UCSD-AML1 (cell line): ENCODE measurements around the gene GOLT1B.
"Not testable (repeated sequence)": the region's sequence is repeated elsewhere in the genome, so short reads cannot be mapped to it uniquely, and the experiment has no call there.

ENCODE experiments used
- DNase-seq: peaks from one replicate; lab custom pipeline; 2025; ENCODE audit not compliant: unreplicated experiment; lab: John Stamatoyannopoulos, UW

Gene GOLT1B, protein sequence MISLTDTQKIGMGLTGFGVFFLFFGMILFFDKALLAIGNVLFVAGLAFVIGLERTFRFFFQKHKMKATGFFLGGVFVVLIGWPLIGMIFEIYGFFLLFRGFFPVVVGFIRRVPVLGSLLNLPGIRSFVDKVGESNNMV

DNA sequence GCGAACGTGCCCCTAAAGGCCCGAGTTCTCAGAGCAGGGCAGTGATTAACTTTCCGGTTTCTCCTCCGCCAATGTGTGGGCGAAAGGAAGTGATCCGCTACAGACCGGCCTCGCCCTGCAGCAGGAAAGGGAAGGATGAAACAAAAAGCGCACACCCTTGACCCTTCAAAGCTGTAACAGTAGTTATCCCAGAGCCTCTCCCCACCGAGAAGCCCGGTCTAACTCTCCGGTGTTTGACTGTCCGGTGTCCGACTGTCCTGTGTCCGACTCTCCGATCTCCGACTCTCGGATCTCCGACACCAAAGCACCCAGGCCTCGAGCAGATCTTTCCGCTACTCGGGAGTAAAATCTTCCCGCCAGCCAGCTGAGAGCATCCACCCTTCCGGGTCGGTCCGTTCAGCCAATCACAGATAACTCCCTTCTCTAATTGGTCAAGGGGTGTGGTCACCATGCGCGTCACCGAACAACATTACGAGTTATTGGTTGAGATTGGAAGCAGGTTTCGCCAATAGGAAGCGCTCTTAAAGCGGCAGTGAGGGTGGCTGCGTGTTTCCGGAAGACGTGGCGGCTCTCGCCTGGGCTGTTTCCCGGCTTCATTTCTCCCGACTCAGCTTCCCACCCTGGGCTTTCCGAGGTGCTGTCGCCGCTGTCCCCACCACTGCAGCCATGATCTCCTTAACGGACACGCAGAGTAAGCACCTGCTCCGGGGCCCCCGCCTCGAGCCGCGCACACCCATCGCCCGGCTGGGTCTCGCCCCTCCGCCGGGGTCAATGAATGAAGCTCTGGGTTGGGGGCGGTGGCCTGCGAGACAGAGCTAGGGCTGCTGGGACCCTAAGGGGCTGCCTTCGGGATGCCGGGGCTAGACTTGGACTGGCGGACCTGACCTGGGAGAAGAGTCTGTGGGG lies at the start of gene GOLT1B, which contains the start of gene RECQL:
Gene GOLT1B, plus strand, starts transcription at position 532 of the 906 bp plus-strand sequence. Its CDS starts 135 bp downstream, at position 667.
Gene RECQL, minus strand, starts transcription at position 378 of the 906 bp plus-strand sequence. CDS start 2,065 bp downstream, outside the sequence.
- DNase-seq = peak; percentile 88

DNA sequence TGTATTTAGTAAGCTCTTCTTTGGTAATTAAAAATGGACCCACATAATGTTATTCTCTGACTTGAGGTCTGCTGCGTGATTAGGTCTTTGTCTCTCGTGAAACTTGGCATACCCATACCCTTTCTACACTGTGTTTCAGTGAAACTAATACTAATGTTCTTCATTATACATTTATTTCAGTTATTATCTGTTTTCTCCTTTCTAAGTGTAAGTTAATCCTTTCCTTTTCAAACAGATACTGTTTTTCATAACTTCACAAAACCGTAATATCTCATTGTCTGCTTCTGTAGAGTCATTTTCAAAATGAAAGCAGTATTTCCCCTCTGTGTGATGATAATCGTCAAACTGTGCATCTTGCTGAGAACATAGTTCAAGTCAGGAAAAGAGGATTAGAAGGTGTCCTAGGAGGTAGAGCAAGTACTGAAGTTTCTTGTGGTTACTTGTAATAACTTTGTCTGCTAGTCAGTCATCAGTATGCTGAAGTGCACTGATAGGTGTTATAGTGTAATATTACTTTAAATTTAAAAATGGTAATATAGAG lies 48.2 kb upstream of the GOLT1B start:
- DNase-seq = no peak

DNA sequence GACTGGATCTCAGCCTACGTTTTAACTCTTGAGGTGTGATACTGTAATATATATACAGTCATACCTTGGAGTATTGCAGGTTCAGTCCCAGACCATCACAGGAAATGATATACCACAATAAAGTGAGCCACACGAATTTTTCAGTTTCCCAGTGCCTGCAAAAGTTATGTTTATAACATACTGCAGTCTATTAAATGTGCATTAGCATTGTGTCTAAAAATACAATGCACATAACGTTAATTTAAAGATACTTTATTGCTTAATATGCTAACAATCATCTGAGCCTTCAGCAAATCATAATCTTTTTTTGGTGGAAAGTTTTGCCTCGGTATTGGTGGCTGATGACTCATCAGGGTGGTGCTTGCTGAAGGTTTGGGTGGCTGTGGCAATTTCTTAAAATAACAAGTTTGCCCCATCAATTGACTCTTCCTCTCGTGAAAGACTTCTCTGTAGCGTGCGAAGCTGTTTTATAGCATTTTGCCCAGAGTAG lies 45.3 kb upstream of the GOLT1B start:
- no peak for DNase-seq

DNA sequence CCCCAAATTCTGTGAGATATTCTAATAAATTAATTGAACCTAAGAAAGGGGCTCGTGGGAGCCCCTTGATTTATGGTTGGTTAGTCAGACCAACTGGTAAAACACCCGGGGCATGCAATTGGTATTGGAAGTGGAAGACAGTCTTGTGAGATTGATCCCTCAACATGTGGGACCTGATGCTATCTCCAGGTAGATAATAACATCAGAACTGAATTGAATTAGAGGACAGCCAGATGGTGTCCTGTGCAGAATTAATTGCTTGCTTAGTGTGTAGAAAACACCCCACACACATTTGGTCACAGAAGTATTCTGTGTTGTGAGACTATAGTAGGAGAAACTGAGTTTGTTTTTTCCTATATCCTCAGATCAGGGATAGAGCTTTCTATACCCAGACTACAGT lies 42.1 kb upstream of the GOLT1B start:
- no peak for DNase-seq

DNA sequence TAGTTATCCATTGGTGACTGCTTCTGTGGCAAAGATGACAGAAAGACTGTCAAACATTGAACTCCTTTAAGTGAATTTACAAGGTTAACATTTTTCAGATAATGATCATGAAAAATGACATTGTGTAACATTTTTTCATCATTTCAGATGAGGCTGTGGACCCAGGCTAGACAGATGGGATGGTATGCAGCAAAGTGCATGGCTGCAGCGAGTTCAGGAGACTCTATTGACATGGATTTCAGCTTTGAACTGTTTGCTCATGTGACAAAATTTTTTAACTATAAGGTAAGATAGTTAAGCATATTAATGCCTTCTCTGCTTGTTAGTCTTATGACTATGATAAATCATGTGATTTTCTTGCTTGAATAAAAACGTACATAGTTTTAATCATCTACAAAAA lies 34.3 kb upstream of the GOLT1B start:
- not testable (repeated sequence) for DNase-seq

DNA sequence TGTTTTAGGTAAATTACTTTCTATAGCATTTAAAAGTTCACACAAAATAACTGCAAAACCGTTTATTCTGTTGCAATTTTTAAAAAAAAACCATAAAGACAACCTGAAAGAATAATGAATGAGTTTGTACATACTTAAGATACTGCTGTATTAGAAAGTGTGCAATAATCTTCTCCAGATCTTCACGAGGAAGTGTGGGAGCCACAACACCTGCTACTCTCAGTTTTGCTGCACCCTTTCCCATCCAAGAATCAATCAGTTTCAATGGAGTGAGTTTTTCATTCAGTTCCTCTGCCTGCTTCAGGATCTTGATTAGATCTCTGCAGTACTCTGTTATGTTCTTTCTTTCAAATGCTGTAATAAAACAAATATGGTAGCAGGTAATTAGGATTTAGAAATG lies 30.3 kb upstream of the GOLT1B start:
- DNase-seq = no peak

DNA sequence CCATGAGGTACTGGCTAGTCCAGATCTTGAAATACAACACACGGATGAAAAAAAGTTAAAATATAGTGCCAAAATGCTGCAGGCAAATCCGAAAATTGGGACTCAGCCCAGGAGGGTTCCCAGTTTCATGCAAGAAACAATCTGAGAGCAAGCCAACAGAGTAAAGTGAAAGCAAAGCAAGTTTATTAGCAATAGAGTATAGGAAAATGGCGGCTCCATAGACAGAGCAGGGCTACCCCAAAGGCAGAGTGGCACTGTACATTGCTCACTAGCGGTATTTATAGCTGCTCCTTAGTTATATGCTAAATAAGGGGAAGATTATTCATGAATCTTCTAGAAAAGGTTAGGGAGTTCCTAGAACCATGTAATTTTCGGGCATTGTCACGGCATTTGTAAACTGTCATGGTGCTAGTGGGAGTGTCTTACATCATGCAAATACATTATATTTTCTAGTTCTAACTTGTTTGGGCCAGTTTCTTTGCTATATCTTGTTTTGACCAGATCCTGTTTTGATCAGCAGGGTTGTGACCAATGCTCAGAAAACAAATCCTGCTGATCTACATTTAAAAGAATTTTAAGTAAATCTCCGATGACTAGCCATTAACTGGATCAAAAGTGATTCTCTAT lies 29.3 kb upstream of the GOLT1B start:
- no peak for DNase-seq

DNA sequence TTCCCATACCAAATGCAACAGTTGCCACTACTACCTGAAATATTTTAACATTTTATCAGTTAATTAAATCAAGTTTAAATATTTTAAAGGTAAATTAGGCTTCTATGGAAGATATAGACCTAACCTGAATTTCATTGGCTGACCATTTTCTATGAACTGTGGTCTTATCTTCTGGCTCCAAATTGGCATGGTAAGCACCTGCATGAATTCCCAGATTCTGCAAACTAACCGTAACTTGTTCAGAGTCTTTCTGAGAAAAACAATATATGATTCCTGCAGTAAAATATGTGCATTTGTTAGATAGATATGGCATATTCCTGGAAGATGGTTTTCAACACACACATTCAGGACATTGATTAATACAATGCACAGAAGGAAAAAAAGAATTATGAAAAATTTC lies 26.0 kb upstream of the GOLT1B start:
- DNase-seq = no peak

DNA sequence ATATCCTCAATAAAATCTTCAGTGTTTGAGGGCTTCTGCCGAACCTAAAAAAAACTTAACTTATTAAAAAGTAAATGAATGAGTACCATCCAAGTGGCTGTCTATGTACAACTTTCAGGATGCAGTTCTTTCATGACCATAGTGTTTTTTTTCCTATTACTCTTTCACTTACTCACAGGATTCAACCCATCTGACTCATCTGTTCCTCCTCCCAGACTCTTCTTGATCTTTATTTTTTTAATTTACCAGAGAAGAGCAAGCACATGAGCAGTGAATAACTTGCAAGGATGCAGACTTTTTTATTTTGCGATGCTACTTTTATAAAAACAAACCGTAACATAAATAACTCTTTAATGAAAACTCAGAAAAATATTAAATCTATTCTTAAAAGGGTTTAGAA lies 24.6 kb upstream of the GOLT1B start:
- no peak for DNase-seq

DNA sequence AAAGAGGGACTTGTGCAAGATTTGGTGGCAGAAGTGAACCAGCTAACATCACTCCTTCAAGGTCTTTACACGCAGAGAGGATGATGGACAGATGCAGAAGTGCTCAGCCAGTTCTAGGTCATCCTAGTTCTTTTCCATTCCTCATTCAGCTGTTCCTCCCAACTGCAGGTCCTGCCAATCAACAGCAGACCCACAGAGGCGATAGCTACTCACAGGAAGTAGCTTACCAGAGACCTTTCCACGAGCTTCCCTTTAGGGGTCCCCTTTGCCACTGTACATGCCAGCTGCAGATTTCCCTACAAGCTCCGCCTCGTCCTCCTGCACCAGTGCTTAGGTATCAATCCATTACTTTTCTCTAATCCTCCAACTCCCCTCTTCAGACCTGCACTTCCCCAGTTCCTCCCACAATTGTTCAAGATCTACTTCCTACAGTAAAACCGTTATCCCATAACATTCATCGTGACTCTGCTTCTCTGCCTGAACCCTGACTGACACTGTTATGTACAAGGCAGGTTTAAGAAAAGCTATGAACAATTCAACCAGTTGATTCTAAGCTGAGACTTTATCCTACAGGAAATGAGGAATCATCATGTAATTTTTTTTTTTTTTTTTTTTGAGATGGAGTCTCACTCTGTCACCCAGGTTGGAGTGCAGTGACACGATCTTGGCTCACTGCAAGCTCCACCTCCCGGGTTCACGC lies 22.7 kb upstream of the GOLT1B start:
- peak; percentile 73 for DNase-seq

DNA sequence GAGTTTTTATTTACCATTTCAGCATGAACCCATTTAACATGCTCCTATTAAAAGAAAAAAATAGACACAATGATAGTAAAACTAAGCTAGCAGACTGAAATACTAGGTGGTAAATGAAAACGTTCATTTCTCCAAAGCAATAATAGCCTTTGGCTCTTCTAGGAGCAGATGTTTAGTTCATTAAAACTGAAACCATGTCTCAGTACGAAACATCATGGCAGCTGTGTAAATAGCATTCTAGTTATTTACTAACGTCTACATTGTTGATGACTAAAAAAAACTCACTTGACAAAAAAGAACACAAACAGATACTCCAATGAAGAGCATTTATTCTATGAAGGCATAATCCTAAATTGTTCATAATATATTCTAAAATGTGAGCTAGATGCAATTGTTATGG lies 18.1 kb upstream of the GOLT1B start:
- no peak for DNase-seq

DNA sequence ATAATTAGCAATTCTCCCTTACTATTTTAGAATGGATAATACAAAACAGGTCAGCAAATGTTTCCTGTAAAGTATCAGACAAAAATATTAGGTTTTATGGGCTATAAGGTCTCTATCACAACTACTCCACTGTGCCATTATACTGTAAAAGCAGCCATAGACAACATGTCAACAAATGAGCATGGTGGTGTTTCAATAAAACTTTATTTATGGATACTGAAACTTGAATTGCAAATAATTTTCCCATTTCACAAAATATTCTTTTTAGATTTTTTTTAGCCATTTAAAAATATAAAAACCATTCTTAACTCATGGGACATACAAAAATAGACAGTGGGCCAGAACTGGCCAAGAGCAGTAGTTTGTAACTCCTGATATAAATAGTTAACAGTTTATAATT lies 15.6 kb upstream of the GOLT1B start:
- no peak for DNase-seq

DNA sequence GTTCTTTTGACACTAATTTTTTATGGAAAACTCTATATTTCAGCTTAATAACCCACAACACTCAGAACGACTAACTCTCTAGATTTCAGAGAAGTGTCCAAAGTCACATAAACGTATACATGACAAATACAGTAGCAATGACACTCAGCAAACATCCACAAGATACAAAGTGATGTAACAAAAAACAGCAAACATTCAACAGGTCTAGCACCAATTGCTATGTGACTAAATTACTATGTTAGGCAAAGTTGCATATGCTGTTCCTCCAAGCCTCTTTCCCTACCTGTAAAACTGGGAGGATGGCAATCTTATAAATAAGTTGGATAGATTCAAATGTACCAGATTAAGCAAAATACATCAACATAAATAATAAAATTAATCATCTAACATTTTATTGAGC lies 1.8 kb upstream of the GOLT1B start:
- DNase-seq = no peak

DNA sequence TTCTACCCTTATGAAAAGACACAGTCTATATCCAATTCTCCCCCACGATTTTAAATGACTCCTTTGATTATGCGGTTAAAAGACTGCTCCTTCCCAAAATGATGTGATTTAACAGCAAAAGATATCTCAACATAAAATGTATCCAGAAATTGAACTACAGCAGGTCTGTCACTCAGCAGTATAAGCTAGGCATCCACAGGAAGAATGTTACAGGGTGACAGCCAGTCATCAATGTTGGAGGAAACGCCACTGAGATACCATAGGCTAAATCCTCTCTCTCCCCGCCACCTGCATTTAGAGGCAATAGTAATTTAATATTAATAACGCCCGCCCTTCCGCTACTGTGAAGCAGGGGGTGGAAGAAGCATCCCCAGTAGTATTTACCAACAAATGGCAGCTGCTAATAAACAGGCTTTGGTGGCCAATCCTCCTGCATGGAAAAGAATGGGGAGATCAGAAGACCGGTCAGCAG lies 767 bp upstream of the GOLT1B start:
- DNase-seq = no peak

DNA sequence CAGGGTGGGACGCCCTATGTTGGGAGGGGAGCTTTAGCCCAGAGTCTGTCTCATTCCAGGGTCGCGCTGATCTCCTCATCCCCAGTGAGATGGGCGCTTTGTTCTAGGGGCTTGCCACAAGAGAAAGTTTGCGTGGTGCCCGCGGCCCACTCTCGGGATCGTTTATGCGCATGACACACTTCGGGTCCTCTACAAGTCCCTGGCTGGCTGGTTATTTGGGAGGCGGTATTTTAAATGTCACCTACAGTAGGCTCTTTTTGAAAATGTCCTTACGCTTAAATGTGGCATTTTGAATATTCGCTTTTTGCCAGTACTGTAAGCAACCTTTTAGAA lies 541 bp downstream of the GOLT1B start:
- peak; percentile 59 for DNase-seq

DNA sequence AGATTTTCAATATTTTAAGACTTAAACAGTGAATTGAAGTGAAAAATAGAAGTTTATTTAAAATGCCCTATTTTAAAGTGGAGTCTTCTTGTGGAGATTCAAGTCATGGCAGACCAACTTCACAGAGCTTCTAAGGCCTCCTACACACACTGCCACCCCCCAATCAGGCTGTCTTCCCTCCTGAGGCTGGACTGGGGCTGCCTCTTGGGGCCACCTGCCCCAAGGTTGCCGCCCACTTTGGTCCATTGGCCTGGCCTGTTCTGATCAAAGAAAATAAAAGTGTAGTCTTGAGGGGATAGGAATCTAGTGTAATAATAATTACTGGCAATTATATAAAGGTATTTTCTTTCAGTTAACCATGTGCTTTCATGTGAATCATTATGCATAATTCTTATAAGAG lies 1.3 kb downstream of the GOLT1B start:
- DNase-seq = no peak

DNA sequence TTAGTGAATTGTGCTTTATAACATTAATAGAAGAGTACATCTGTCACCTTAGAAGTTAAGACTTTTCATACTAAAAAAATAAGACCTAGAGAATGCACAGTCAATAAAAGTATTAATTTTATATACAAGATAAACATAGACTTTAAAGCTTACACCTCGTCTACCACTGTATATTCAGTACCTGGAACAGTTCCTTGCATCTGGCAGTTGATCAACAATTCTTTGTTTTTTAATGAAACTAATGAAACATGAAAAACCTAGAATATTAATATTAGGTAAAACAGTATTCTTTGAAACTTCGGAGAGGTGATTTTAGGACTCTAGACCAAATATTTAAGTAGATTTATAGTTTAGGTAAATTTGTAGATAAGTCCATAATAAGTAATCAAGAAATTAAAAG lies 4.3 kb downstream of the GOLT1B start:
- DNase-seq = no peak

DNA sequence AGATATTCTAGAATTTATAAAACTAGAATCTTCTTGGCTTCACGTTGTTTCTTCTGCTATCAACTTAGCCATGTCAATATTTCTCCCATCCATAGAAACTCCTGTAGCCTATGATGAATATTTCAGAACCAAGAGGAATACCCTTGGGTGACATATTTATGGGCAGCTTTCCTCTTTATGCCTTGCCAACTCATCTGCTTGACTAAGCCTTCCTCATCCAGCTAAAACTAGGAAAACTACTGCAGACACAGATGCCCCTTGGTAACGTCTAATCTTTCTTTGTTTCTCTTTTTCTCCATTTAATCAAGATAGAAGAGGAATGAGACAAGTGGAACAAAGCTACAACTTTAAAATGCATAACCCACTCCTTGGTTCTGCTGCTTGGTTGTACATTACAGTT lies 6.3 kb downstream of the GOLT1B start:
- DNase-seq = no peak

DNA sequence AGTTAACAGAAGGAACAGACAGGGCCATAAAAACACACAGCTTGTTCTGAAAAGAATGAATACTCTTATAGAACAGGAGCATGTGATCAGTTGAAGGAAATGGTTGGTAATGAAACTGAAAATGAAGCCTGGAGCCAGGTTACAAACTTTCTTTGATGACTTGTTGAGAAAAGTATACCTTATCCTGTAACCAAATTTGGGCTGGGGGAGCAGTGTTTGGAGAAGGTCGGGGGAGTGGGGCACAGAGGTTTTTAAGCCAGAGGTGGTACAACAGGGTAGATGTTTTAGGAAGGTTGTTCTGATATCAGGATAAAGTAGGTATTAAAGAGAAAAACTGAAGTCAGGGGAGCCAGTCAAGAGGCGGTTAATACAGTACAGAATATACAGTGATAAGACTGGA lies 8.2 kb downstream of the GOLT1B start:
- DNase-seq = no peak

DNA sequence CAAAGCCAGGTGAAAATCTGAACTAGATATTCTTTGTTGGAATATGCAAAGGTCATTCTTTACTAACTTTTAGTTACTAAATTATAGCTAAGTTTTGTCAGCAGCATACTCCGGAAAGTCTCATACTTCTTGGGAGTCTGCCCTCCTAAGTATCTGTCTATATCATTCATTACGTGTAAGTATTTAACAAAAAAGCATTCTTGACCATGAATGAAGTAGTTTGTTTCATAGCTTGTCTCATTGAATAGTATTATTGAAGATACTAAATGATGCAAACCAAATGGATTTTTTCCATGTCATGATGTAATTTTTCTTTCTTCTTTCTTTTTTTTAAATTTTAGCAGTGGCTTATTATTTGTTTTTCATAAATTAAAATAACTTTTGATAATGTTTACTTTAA lies 14.7 kb downstream of the GOLT1B start:
- DNase-seq = no peak

DNA sequence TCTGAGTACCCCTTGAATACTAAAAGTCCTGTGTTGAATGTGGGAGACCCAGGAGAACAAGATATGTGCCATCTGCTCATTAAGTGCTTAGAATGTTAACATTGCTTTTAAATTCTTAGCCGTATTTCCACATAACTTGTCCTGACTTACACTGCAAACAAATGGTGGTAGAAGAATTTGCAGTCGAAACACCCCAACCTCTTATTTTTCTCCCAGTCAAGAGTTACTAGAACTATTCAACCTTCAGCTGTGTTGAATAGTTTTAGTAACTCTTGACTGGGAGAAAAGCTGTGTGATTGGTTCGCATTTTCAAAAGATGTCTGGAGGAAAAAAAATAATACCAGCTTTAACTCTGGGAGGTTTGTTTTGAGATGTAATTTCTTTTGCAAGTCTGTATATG lies 16.9 kb downstream of the GOLT1B start:
- no peak for DNase-seq
